Lower leg skin (tissue), 4 donors: ENCODE data around the gene GNG4. TPM values are rescaled to one million over a fixed set of nuclear protein-coding genes. Genes with fewer than 3 reads are reported as not detected.

Experiments used
- DNase-seq, 2 donors: peaks; one replicate each; pipeline ENCODE4 v3.0.0-alpha.2; 2019; ENCODE audit warnings: low spot score in 2 of 2
- H3K4me3 ChIP-seq: fragments of 200-600 bp; sonication (generic); 2 replicates; pipeline ENCODE4 v1.5.1; 2017; ENCODE audit warnings: mild to moderate bottlenecking, low read depth; ENCODE audit not compliant: poor library complexity, severe bottlenecking
- POLR2A ChIP-seq, 2 donors: fragments of 450-650 bp; IDR thresholded peaks; one replicate each; pipeline ENCODE4 v1.6.1; 2016 to 2017; ENCODE audit warnings: antibody characterized with exemption in 2 of 2, mild to moderate bottlenecking in 1 of 2, moderate library complexity in 1 of 2
- WGBS, 2 donors: methylation state at CpG; one replicate each; pipeline ENCODE4 v1.1.5; 2018; 5-methylcytosine and 5-hydroxymethylcytosine counted together
- intact Hi-C: fragments of 100-400 bp; cut with DNase I; formaldehyde crosslinking; loops from one replicate; pipeline ENCODE4 v1.15.0; 2023; ENCODE audit warnings: low total_unique reads
- total RNA-seq, 4 donors: library from RNA; depleted of rRNA; stranded (reverse); fragments of >200 nt; gene quantifications; one replicate each; pipeline ENCODE4 v1.1.0, GENCODE V29; 2016
- TF ChIP-seq, protein P1 (sequence below), 3 donors: fragments of 450-650 bp; IDR thresholded peaks; one replicate each; pipeline ENCODE4 v1.5.1; 2016; ENCODE audit warnings: antibody characterized with exemption in 3 of 3, mild to moderate bottlenecking in 3 of 3, moderate library complexity in 2 of 3

Gene GNG4
- under 1 TPM in 3 of 4 donors, not detected in 1; 0.12 to 0.39 (median 0.17) TPM for total RNA-seq

DNA sequence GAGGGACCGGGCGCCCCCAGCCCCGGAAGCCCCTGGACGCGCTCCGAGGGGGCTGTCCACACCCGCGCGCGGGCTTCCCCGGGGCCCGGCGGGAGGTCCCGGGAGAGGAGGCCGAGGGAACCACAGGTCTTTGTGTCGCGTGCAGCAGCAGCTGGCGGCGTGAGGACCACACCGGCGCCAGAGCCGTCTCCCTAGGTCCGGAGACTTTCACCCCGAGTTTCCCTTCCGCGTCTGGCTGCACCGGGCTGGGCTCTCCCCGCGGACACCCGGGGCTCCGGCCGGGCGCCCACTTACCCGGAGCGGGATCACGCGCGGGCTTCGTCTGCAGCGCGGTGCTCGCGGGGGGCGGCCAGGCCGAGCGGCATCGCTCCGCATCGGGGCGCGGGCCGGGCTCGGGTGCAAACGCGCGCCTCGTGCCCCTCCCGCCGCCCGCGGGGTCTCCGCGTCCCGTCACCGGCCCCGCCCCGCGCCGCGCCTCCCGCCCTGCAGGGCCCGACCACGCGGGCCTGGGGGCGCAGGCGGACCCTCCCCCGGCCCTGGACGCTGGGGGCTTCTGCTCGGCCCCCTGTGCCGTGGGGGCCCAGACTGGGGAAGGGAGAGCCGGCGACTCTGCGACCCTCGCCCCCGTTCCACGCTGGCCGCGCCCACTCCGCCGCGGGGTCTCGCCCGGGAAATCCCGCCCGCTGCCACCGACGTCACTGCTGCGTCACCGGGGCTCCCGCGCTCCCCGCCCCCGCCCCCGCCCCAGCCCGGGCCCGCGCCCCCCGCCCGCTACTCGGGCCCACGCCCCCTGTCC is at the start of gene GNG4:
Gene GNG4, minus strand, starts transcription at position 417 of the 796 bp plus-strand sequence. CDS start 65,946 bp downstream, outside the sequence.
- H3K4me3 ChIP-seq, result no peak within 1 kb of the TSS
- no peak for TF ChIP-seq POLR2A (IDR thresholded peaks at IDR 0.05)
- TF ChIP-seq, protein P1, sequence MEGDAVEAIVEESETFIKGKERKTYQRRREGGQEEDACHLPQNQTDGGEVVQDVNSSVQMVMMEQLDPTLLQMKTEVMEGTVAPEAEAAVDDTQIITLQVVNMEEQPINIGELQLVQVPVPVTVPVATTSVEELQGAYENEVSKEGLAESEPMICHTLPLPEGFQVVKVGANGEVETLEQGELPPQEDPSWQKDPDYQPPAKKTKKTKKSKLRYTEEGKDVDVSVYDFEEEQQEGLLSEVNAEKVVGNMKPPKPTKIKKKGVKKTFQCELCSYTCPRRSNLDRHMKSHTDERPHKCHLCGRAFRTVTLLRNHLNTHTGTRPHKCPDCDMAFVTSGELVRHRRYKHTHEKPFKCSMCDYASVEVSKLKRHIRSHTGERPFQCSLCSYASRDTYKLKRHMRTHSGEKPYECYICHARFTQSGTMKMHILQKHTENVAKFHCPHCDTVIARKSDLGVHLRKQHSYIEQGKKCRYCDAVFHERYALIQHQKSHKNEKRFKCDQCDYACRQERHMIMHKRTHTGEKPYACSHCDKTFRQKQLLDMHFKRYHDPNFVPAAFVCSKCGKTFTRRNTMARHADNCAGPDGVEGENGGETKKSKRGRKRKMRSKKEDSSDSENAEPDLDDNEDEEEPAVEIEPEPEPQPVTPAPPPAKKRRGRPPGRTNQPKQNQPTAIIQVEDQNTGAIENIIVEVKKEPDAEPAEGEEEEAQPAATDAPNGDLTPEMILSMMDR (IDR thresholded peaks at IDR 0.05), result no peak
- 0 to 1% methylated on average over 31 to 56 of the region's 111 CpGs for WGBS, 2 donors
- peak in 1 of 2 donors; percentile 77 for DNase-seq
- intact Hi-C loops, result no loop called here

GRCh38 chr1:235697508-235697907 is 47.9 kb upstream of the GNG4 start:
- TF ChIP-seq, protein P1 (IDR thresholded peaks at IDR 0.05), result no peak
- no peak for TF ChIP-seq POLR2A (IDR thresholded peaks at IDR 0.05)
- H3K4me3 ChIP-seq, result no peak overlapping the region
- intact Hi-C loops, result no loop called here
- 92 to 100% methylated on average over 2 of the region's 2 CpGs for WGBS, 2 donors
- DNase-seq, result no peak

- no peak overlapping the region for H3K4me3 ChIP-seq
- no peak for DNase-seq
- intact Hi-C loops, result no loop called here
- WGBS, 2 donors, result 97% methylated on average over 4 of the region's 4 CpGs
- TF ChIP-seq, protein P1 (IDR thresholded peaks at IDR 0.05), result no peak
- no peak for TF ChIP-seq POLR2A (IDR thresholded peaks at IDR 0.05)
Measured at GRCh38 chr1:235689356-235689755, 39.8 kb upstream of the GNG4 start.

DNA sequence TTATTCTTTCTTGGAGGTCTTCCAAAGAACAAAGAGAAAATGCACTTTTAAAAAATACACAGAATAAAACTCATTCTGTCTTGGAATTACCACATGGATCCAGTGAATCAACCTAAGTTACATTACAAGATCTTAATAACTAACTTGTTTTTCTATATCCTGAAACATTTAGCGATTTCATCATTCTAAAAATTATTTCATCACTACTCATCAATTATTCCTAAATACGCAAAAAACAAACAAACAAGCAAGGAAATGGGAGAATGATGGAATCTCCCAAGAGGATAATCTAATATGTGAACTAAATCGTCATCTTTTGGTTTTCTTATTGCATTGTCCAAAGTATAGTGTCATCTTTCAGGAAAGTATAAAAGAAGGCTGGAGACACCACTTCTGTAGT is 38.5 kb upstream of the GNG4 start:
- DNase-seq, result no peak
- no peak overlapping the region for H3K4me3 ChIP-seq
- TF ChIP-seq, protein P1 (IDR thresholded peaks at IDR 0.05), result no peak
- TF ChIP-seq POLR2A (IDR thresholded peaks at IDR 0.05), result no peak
- intact Hi-C loops, result no loop called here
- WGBS, 2 donors, result 91 to 95% methylated on average over 3 of the region's 3 CpGs

DNA sequence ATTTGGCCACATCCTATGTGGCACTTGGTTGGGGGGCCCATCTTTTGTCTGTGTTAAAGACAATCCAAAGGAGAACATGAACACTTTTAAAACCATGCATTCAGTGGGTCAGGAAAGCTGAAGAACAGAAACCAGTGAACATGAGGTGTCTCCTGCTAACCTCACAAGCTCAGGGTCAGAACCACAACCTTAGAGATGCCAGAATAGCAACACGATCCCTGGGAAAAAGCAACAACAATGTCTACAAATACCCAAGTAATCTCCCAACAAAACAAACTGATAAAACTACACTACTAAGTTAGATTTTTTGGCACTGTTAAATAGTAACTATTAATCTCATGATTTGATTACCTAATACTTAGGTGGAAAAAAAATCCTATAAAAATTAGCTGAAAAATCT is 34.1 kb upstream of the GNG4 start:
- WGBS, 2 donors, result 91% methylated on average over 1 of the region's 1 CpG
- no peak overlapping the region for H3K4me3 ChIP-seq
- TF ChIP-seq, protein P1 (IDR thresholded peaks at IDR 0.05), result no peak
- no peak for TF ChIP-seq POLR2A (IDR thresholded peaks at IDR 0.05)
- intact Hi-C loops, result no loop called here
- DNase-seq, result no peak
